Epithelial cell of esophagus (primary cell): Measurements from ENCODE around the gene RTN4.

Experiments
- DNase-seq: peaks from one replicate; pipeline ENCODE4 v3.0.0; 2010; ENCODE audit warnings: low read depth
- H3K4me3 ChIP-seq: 2 replicates; pipeline ENCODE4 v1.5.1; 2011; ENCODE audit warnings: mild to moderate bottlenecking, low read length, control low read depth
- TF ChIP-seq, protein P1 (sequence below): IDR thresholded peaks from 2 replicates; pipeline ENCODE4 v1.5.1; 2011; ENCODE audit warnings: low read depth, mild to moderate bottlenecking, low read length, control low read depth, inconsistent platforms; ENCODE audit not compliant: insufficient read depth; ENCODE audit errors: missing control alignments

RTN4 gene

DNA sequence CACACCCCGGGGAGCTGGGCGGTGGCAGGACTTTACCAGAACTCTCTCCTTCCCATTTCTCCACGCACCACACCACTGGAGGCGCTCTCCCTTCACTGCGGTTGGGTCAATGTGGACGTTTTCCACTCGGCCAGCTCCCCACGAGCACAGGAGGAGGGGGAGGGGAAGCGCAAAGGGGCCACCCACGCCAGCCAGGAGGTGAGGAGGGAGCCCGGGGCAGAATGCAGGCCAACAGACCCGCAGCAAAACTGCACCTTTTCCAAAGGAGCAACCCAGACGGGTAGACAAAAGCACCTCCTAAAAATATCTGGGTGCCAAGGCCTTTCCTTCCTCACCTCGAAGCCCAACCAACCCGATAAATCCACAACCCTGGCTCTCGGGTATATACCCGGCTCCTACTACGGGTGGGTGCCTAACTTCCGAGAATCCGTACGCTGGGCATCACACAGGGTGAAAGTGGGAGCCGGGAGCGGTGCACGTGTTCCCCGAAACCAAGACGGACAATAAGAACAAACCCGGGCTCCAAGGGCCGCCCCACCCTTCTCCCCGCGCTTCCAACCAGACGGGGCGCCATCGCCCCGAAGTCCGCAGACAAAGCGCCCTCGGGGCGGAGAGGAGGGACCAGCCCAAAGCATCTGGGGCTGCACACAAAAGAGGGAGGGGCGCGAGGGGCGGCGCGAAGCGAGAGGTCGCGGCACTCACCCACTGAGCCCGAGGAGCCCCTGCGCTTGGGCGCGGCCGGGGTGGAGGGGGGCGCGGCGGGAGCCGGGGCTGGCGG is 1.0 kb downstream of the RTN4 start:
- H3K4me3 ChIP-seq, result peak overlapping the region; percentile 66
- TF ChIP-seq, protein P1, sequence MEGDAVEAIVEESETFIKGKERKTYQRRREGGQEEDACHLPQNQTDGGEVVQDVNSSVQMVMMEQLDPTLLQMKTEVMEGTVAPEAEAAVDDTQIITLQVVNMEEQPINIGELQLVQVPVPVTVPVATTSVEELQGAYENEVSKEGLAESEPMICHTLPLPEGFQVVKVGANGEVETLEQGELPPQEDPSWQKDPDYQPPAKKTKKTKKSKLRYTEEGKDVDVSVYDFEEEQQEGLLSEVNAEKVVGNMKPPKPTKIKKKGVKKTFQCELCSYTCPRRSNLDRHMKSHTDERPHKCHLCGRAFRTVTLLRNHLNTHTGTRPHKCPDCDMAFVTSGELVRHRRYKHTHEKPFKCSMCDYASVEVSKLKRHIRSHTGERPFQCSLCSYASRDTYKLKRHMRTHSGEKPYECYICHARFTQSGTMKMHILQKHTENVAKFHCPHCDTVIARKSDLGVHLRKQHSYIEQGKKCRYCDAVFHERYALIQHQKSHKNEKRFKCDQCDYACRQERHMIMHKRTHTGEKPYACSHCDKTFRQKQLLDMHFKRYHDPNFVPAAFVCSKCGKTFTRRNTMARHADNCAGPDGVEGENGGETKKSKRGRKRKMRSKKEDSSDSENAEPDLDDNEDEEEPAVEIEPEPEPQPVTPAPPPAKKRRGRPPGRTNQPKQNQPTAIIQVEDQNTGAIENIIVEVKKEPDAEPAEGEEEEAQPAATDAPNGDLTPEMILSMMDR, result peak; percentile 74
- DNase-seq, result peak; percentile 75

DNA sequence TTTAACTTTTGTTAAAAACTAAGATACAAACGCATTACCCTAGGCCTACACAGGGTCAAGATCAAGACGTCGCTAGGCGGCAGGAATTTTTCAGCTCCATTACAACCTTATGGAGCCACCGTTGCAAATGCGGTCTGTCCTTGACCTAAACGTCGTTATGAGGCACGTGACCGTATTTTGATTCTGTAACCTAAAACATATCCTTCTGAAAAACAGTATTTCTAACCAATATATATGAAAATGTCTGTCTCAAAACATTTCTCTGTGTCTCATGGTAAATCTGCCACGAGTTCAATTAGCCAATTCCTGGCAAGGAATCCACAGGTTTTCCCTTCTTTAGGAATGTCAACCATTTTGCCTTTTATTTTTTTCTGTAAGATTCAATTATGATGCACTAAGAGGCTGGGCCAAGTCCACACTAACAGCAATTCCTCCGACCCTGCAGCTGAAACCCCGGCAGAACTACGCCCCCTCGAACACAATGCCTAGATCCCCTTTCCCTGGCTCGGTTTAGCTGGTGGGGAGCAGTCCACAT is 1.7 kb downstream of the RTN4 start:
- TF ChIP-seq, protein P1, result peak; percentile 2
- peak; percentile 42 for DNase-seq
- peak overlapping the region; percentile 66 for H3K4me3 ChIP-seq

DNA sequence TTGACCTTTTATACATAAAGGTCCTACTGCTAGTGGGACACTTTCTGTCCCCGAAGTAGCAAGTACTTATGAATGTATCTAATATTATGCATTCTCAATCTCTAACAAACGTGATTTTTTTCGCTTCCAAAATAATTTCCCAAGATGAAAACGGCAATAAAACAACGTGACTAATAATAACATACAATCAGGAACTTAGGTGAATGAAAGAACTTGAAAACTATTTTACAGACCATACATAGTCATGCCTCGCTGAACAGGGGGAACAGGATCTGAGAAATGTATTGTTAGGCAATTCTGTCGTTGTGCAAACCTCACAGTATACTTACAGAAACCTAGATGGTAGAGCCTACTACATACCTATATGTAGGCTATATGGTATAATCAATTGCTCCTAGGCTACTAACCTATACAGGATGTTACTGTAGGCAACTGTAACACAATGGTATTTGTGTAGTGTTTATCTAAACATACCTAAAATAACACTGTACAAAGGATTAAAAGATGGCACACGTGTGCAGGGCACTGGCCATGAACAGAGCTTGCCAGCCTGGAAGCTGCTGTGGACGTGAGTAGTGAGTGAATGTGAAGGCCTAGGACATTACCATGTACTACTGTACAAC is 2.5 kb downstream of the RTN4 start:
- TF ChIP-seq, protein P1, result no peak
- peak; percentile 94 for DNase-seq
- peak overlapping the region; percentile 66 for H3K4me3 ChIP-seq

DNA sequence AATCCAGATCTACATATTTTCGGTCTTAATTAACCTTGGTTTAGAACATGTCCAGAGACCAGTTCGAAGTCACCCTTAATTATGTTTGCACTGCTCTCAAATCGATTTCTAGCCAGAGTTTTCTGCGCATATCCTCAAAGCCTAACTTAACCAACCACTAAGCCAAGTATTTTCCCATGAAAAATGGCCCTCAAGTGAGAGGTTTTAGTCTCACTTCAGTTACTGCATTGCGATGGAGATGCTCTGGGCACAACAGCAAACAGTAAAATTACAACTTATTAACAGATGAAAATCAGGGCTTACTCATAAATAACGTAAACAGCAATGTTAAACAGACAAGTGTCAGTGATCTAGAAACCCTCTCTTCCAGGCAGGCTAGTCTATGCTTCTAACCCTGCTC is 4.5 kb downstream of the RTN4 start:
- TF ChIP-seq, protein P1, result no peak
- H3K4me3 ChIP-seq, result peak overlapping the region; percentile 7
- DNase-seq, result no peak

DNA sequence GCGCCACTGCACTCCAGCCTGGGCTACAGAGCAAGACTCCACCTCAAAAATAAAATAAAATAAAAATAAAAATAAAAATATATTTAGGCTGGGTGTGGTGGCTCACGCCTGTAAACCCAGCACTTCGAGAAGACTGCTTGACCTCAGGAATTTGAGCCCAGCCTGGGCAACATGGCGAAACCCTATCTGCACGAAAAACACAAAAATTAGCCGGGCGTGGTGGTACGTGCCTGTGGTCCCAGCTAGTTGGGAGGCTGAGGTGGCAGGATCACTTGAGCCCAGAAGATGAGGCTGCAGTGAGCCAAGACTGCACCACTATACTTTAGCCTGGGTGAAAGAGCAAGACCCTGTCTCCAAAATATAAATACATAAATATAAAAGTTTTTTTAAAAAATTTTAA is 6.4 kb downstream of the RTN4 start:
- DNase-seq, result no peak
- H3K4me3 ChIP-seq, result no peak overlapping the region
- TF ChIP-seq, protein P1, result no peak

DNA sequence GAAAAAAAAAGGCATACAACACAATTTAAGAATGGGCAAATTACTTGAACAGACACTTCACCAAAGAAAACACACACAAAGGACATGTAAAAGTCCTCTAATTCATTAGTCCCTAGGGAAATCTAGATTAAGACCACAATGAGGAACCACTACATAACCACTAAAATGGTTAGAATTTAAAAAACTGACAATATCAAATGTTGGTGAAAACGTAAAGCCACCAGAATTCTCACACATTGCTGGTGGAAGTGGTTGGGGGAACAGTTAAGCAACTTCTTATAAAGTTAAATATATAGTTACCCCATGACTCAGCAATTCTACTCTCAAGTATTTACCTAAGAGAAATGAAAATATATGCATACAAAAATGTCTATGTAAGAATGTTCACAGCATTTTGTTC is 11.8 kb downstream of the RTN4 start:
- TF ChIP-seq, protein P1, result no peak
- no peak for DNase-seq
- H3K4me3 ChIP-seq, result no peak overlapping the region
